Measurements from ENCODE around the gene RPL35. TPM values are rescaled to one million over a fixed set of nuclear protein-coding genes. Genes with fewer than 3 reads are reported as not detected.

The RPL35 gene
- total RNA-seq, 1 experiment from 2014 or later: 736 TPM

DNA sequence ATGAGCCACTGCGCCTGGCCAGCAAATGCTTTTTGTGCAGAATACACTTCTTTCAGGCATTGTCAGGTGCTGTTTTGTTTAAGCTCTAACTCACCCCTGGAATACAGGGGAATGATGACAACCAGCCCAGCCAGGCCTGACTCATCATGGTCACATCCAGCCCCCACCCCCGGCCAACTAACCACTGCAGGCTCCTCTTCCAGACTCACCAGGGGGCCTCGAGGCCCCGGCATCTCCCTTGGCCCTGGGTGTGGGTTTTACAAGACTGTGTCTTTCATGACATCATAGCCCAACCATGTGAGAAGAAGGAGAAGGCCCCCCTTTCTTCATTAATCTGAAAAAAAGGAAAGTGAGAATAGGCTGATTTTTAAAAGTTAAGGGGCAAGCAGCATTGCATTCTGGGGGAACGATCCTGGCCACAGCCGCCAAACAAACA, 49.3 kb downstream of the RPL35 start:
- BruUV-seq (replicated peaks): no TSS peak
- peaks cover 25% of the 10 kb centered on the region for H3K4me1 Mint-ChIP-seq (ENCODE audit: low read depth, unreplicated experiment)
- H3K27me3 Mint-ChIP-seq (ENCODE audit: unreplicated experiment): no peaks in the 10 kb centered on the region
- DNase-seq: peak; percentile 48
- TF ChIP-seq, protein P1, sequence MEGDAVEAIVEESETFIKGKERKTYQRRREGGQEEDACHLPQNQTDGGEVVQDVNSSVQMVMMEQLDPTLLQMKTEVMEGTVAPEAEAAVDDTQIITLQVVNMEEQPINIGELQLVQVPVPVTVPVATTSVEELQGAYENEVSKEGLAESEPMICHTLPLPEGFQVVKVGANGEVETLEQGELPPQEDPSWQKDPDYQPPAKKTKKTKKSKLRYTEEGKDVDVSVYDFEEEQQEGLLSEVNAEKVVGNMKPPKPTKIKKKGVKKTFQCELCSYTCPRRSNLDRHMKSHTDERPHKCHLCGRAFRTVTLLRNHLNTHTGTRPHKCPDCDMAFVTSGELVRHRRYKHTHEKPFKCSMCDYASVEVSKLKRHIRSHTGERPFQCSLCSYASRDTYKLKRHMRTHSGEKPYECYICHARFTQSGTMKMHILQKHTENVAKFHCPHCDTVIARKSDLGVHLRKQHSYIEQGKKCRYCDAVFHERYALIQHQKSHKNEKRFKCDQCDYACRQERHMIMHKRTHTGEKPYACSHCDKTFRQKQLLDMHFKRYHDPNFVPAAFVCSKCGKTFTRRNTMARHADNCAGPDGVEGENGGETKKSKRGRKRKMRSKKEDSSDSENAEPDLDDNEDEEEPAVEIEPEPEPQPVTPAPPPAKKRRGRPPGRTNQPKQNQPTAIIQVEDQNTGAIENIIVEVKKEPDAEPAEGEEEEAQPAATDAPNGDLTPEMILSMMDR (IDR thresholded peaks at IDR 0.05; ENCODE audit: unreplicated experiment): no peak
- intact Hi-C loops (cut with micrococcal nuclease; ENCODE audit: unreplicated experiment): loop anchor here (5.0 kb wide), 1 partner anchor 40 kb away; the partner anchor contains the start of gene WDR38
- H3K9me3 Mint-ChIP-seq (ENCODE audit: low read depth, unreplicated experiment): no peaks in the 10 kb centered on the region
- no peak overlapping the region for H3K4me3 Mint-ChIP-seq (ENCODE audit: low read depth, unreplicated experiment)
- H3K27ac Mint-ChIP-seq (ENCODE audit: unreplicated experiment): no peak overlapping the region
- H3K36me3 Mint-ChIP-seq (ENCODE audit: insufficient read depth, unreplicated experiment): no peaks in the 10 kb centered on the region
- CTCF ChIA-PET: interaction anchor here (0.8 kb wide), 1 partner anchor 48 kb away, joined by 3 read pairs; no protein-coding TSS in a partner anchor

DNA sequence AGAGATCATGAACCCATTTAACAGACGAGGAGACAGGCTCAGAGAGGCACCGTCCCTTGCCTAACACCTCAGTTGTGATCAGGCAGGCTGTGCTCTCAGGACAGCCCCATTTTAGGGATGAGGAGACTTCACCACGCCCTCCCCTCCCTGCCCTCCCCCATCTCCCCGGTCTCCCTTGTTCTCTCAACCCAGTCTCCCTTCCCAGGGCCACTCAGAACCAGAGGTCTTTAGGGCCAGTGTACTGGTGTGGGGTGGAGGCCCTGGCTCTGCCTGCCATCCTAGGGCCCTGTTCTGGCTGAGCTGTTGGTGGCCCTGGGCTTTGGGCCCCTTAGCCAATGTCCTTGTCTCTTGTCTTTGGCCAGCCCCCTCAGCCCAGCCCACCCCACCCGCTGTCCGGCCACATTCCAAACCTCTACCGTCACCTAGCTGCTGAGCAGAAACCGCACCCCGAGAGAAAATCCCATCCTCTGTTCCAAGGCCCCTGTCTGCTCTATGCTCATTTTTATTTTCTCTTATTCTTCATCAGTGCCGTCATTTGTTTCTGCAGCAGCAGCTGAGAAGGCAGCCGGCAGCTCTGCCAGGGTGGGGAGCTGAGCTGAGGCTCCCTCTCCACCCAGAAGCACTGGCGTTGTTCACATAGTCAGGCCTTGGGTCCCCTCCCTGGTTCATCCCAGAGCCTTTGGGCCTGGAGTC, 50.9 kb downstream of the RPL35 start:
- intact Hi-C loops (cut with micrococcal nuclease; ENCODE audit: unreplicated experiment): loop anchor here (5.0 kb wide), 1 partner anchor 41 kb away; the partner anchor contains the start of gene WDR38
- no peaks in the 10 kb centered on the region for H3K9me3 Mint-ChIP-seq (ENCODE audit: low read depth, unreplicated experiment)
- no peaks in the 10 kb centered on the region for H3K36me3 Mint-ChIP-seq (ENCODE audit: insufficient read depth, unreplicated experiment)
- H3K4me3 Mint-ChIP-seq (ENCODE audit: low read depth, unreplicated experiment): no peak overlapping the region
- no peaks in the 10 kb centered on the region for H3K27me3 Mint-ChIP-seq (ENCODE audit: unreplicated experiment)
- BruUV-seq (replicated peaks): no TSS peak
- H3K4me1 Mint-ChIP-seq (ENCODE audit: low read depth, unreplicated experiment): peaks cover 25% of the 10 kb centered on the region
- TF ChIP-seq, protein P1 (IDR thresholded peaks at IDR 0.05; ENCODE audit: unreplicated experiment): no peak
- H3K27ac Mint-ChIP-seq (ENCODE audit: unreplicated experiment): peak overlapping the region; percentile 64
- peak; percentile 64 for DNase-seq
- CTCF ChIA-PET: interaction anchor here (0.6 to 1.1 kb wide), 5 partner anchors 9 to 1709 kb away, joined by 3 to 5 read pairs (median 4); no protein-coding TSS in a partner anchor

DNA sequence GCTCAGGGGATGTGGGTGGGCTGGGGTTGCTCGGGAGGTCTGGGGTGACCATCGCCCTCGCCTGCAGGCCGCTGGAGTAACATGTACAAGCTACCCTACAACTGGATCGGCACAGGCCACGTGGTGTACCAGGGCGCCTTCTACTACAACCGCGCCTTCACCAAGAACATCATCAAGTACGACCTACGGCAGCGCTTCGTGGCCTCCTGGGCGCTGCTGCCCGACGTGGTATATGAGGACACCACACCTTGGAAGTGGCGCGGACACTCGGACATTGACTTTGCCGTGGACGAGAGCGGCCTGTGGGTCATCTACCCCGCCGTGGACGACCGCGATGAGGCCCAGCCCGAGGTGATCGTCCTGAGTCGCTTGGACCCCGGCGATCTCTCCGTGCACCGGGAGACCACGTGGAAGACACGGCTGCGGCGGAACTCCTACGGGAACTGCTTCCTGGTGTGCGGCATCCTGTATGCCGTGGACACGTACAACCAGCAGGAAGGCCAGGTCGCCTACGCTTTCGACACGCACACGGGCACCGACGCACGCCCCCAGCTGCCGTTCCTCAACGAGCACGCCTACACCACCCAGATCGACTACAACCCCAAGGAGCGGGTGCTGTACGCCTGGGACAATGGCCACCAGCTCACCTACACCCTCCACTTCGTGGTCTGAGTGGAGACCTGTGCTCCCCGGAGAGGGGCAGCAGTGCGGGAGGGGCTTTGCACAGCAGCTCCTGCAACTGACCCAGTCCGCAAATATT, 51.8 kb downstream of the RPL35 start:
- H3K36me3 Mint-ChIP-seq (ENCODE audit: insufficient read depth, unreplicated experiment): no peaks in the 10 kb centered on the region
- CTCF ChIA-PET: no interaction called here
- intact Hi-C loops (cut with micrococcal nuclease; ENCODE audit: unreplicated experiment): loop anchor here (5.0 kb wide), 1 partner anchor 42 kb away; the partner anchor contains the start of gene WDR38

DNA sequence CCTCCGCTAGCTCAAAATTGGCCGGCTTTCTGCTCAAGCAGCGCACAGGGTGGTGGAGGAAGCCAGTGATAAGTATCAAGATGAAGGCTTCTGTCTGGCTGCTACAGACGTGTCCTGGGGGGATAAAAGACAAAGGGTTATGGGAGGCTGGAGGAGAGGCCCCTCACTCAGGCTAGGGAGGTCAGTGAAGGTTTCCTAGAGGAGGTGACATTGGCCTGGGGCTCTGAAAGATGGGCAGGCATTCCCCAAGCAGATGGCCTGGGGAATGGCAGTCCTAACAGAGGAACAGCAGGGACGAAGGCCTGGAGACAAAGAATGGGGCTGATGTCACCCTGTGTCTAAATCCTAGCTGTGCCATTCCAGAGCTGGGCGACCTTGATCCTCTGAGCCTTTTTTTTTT, 52.5 kb downstream of the RPL35 start:
- Mint-ChIP-seq H3K36me3 (ENCODE audit: insufficient read depth, unreplicated experiment) (no peaks in the 10 kb centered on the region), H3K9me3 (ENCODE audit: low read depth, unreplicated experiment) (no peaks in the 10 kb centered on the region), H3K4me3 (ENCODE audit: low read depth, unreplicated experiment) (no peak overlapping the region), H3K4me1 (ENCODE audit: low read depth, unreplicated experiment) (peaks cover 25% of the 10 kb centered on the region), H3K27ac (ENCODE audit: unreplicated experiment) (no peak overlapping the region), H3K27me3 (ENCODE audit: unreplicated experiment) (no peaks in the 10 kb centered on the region)
- TF ChIP-seq, protein P1 (IDR thresholded peaks at IDR 0.05; ENCODE audit: unreplicated experiment): no peak
- no TSS peak for BruUV-seq (replicated peaks)
- CTCF ChIA-PET: interaction anchor here (0.7 kb wide), 1 partner anchor 23 kb away, joined by 3 read pairs; no protein-coding TSS in a partner anchor
- no peak for DNase-seq
- intact Hi-C loops (cut with micrococcal nuclease; ENCODE audit: unreplicated experiment): no loop called here

More for the DNA sequence above, 51.8 kb downstream of the RPL35 start:
- BruUV-seq (replicated peaks): no TSS peak
- H3K9me3 Mint-ChIP-seq (ENCODE audit: low read depth, unreplicated experiment): no peaks in the 10 kb centered on the region
- H3K4me3 Mint-ChIP-seq (ENCODE audit: low read depth, unreplicated experiment): no peak overlapping the region
- TF ChIP-seq, protein P1 (IDR thresholded peaks at IDR 0.05; ENCODE audit: unreplicated experiment): no peak
- no peak overlapping the region for H3K27ac Mint-ChIP-seq (ENCODE audit: unreplicated experiment)
- no peak for DNase-seq
- peaks cover 25% of the 10 kb centered on the region for H3K4me1 Mint-ChIP-seq (ENCODE audit: low read depth, unreplicated experiment)
- no peaks in the 10 kb centered on the region for H3K27me3 Mint-ChIP-seq (ENCODE audit: unreplicated experiment)

All from Calu3 (cell line).